Measurements from ENCODE around the gene UBAC1. TPM values are rescaled to one million over a fixed set of nuclear protein-coding genes. Genes with fewer than 3 reads are reported as not detected.

Gene UBAC1
- polyA plus RNA-seq, 1 of the 3 experiments (the other 2 are of a cell fraction), result 67.7 TPM

DNA sequence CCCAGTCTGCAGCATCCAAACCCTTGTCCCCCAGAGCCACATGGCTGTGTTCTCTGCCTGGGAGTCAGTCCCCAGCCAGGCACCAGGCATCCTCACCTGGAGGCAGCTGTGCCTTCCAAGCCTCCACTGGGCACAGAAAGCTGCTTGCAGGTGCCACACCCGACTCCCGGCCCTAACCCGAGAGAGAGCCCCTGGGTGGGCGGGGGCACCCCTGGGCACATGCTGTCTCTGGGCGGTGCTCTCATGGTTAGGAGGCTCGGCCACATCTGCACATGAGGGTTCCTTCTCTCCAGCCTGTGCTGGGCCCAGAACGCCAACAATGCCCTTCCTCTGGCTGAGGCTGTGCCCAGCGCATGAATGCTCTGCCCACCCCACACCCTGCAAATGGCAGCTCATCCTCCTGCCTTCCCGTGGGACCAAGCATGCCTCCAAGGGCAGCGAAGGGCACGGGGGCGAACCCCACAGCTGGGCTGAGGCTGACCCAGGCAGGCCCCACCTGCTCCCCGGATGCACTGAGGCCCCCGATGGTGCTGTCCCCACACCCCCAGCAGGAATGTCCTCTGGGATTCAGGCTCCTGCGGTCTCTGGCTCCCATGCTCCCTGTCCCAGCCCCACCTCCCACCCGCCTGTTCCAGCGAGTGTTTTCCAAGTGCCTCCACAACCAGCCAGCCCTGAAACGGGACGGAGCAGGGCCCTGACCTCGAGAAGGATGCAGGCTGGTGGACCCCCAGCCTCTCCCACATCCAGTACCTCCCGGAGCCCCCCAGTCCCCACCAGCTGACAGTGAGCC, 31.3 kb downstream of the UBAC1 start:
- no peaks in the 10 kb centered on the region for H3K9me2 ChIP-seq
- TF ChIP-seq POLR2AphosphoS5 (IDR thresholded peaks at IDR 0.05; ENCODE audit: low read depth, low read length) (no peak), SMC3 (IDR thresholded peaks at IDR 0.05; ENCODE audit: low read depth, low read length) (no peak)
- no peaks in the 10 kb centered on the region for H3K9me3 ChIP-seq
- no peaks in the 10 kb centered on the region for H3F3A ChIP-seq (replicated peaks; ENCODE audit: insufficient read depth)
- H3K27me3 ChIP-seq (ENCODE audit: insufficient read depth), result no peaks in the 10 kb centered on the region
- no peak overlapping the region for H3K27ac ChIP-seq (ENCODE audit: low read depth in 2 of 2, low read length in 1 of 2)
- no peak overlapping the region for H2AFZ ChIP-seq (ENCODE audit: low read depth)
- H3K36me3 ChIP-seq (replicated peaks in 1 of 2; ENCODE audit: control insufficient read depth in 1 of 2, insufficient read depth in 2 of 2, low read length in 1 of 2), result peaks cover 4 to 28% of the 10 kb centered on the region in 2 experiments
- CTCF ChIA-PET, result no interaction called here
- no peaks in the 10 kb centered on the region for H3K79me2 ChIP-seq (ENCODE audit: insufficient read depth)
- no peak overlapping the region for H3K9ac ChIP-seq
- no peaks in the 10 kb centered on the region for H3K4me1 ChIP-seq (ENCODE audit: control insufficient read depth in 1 of 2, insufficient read depth in 2 of 2, low read depth in 1 of 2, low read length in 1 of 2)
- WGBS (ENCODE audit: low lambda C conversion rate), result 92% methylated on average over 5 of the region's 21 CpGs
- no peak overlapping the region for H3K4me2 ChIP-seq
- no peak for DNase-seq
- H4K20me1 ChIP-seq (ENCODE audit: insufficient read depth), result no peaks in the 10 kb centered on the region
- POLR2A ChIA-PET, result no interaction called here
- H3K4me3 ChIP-seq (ENCODE audit: low read depth in 2 of 2, low read length in 1 of 2), result no peak overlapping the region

DNA sequence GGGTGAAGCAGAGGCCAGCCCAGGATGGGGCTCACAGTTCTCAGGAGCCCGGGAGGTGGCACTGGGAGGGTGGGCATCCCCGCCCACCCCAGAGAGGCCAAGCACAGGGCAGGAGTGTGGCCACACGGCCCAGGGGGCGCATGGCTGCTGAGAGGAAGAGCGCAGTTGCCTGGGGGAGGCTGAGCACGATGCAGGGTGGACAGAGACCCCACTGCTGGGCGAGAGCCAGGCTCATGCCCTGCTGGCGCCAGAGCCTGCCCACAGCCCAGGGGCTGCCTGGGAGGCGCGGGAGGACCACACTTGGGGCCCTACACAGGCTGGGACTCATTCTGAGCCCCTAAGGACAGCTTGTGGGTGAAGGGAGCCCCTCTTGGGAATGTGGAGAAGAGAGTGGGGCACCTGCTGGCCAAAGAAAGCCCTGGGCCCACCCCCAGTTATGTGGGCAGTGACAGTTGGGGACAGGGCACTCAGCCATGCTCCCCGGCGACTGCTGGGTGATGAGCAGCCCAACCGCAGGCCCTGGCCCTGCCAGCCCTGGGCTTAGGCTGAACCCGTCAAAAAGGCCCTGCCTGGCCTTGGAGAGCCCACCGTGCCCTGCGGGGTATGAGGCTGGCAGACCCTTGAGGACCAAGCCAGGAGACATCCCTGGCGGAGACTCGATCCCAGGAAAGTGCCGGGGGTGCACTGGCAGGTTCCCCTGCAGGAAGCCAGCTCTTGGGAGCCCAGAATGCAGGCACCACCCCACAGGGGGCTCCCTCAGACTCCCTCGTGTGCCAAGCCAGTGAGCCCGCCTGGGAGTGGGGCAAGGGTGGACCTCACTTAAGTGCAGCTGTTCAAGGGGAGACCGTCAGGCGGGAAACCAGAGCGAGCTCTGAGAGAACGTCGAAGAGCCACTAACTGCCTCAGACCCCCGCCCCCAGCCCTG, 32.2 kb downstream of the UBAC1 start:
- Histone ChIP-seq H3K36me3 (replicated peaks in 1 of 2; ENCODE audit: control insufficient read depth in 1 of 2, insufficient read depth in 2 of 2, low read length in 1 of 2) (peaks cover 4 to 28% of the 10 kb centered on the region in 2 experiments), H3K4me2 (no peak overlapping the region), H4K20me1 (ENCODE audit: insufficient read depth) (no peaks in the 10 kb centered on the region), H3K4me3 (ENCODE audit: low read depth in 2 of 2, low read length in 1 of 2) (no peak overlapping the region), H3K79me2 (ENCODE audit: insufficient read depth) (no peaks in the 10 kb centered on the region), H3K9ac (no peak overlapping the region), H3F3A (replicated peaks; ENCODE audit: insufficient read depth) (no peaks in the 10 kb centered on the region), H3K27me3 (ENCODE audit: insufficient read depth) (no peaks in the 10 kb centered on the region), H3K27ac (ENCODE audit: low read depth in 2 of 2, low read length in 1 of 2) (no peak overlapping the region), H3K9me2 (no peaks in the 10 kb centered on the region), H2AFZ (ENCODE audit: low read depth) (no peak overlapping the region), H3K4me1 (ENCODE audit: control insufficient read depth in 1 of 2, insufficient read depth in 2 of 2, low read depth in 1 of 2, low read length in 1 of 2) (no peaks in the 10 kb centered on the region), H3K9me3 (no peaks in the 10 kb centered on the region)
- no peak for DNase-seq
- POLR2A ChIA-PET, result no interaction called here
- 90% methylated on average over 14 of the region's 27 CpGs for WGBS (ENCODE audit: low lambda C conversion rate)
- CTCF ChIA-PET, result no interaction called here
- TF ChIP-seq TCF12 (IDR thresholded peaks at IDR 0.05) (no peak), GATA2 (CRISPR knock-in tag; IDR thresholded peaks at IDR 0.05) (no peak), SIN3A (IDR thresholded peaks at IDR 0.05; ENCODE audit: borderline replicate concordance, low read depth, low read length) (no peak)

DNA sequence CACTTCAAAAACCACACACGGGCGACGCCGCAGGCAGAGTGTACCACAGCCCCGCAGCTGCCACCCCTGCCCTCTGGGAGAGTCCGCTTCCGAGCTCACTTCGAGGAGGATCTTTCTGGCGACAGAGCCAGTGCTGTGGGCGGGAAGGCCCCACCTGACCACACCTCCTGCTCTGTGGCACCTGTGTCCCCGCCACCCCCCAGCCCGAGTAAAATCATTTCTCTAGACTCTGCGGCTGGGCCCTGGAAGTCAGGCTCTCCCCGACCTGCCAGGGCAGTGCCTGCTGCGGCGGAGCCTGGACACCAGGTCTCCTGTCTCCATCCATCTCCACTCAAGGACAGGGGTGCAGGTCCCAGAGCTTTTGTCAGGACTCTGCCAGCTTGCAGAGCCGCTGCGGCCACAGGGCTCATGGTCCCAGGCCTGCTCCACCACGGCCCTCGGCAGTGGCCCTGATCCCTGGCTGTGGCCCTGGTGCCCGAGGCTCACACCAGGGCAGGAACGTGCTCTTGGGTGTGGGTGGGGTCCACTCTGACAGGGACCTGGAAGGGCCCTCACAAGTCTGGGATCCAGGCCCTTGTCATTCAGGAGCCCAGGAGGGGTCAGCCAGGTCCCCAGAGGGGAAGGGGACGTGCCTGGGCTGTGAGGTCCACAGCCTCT, 33.0 kb downstream of the UBAC1 start:
- Histone ChIP-seq H4K20me1 (ENCODE audit: insufficient read depth) (no peaks in the 10 kb centered on the region), H2AFZ (ENCODE audit: low read depth) (no peak overlapping the region), H3K9ac (no peak overlapping the region), H3K4me3 (ENCODE audit: low read depth in 2 of 2, low read length in 1 of 2) (no peak overlapping the region), H3F3A (replicated peaks; ENCODE audit: insufficient read depth) (no peaks in the 10 kb centered on the region), H3K9me3 (no peaks in the 10 kb centered on the region), H3K4me1 (ENCODE audit: control insufficient read depth in 1 of 2, insufficient read depth in 2 of 2, low read depth in 1 of 2, low read length in 1 of 2) (no peaks in the 10 kb centered on the region), H3K9me2 (no peaks in the 10 kb centered on the region), H3K79me2 (ENCODE audit: insufficient read depth) (no peaks in the 10 kb centered on the region), H3K27me3 (ENCODE audit: insufficient read depth) (no peaks in the 10 kb centered on the region), H3K27ac (ENCODE audit: low read depth in 2 of 2, low read length in 1 of 2) (no peak overlapping the region), H3K36me3 (replicated peaks in 1 of 2; ENCODE audit: control insufficient read depth in 1 of 2, insufficient read depth in 2 of 2, low read length in 1 of 2) (peaks cover 4 to 21% of the 10 kb centered on the region in 2 experiments), H3K4me2 (no peak overlapping the region)
- DNase-seq, result no peak
- WGBS (ENCODE audit: low lambda C conversion rate), result 98% methylated on average over 15 of the region's 23 CpGs
- CTCF ChIA-PET, result no interaction called here
- POLR2A ChIA-PET, result no interaction called here
- no peak for TF ChIP-seq MEF2A (IDR thresholded peaks at IDR 0.05; ENCODE audit: borderline replicate concordance, low read depth)
- TF ChIP-seq NRF1 (IDR thresholded peaks at IDR 0.05; ENCODE audit: low read depth, low read length), result no peak
- TF ChIP-seq, protein P1, sequence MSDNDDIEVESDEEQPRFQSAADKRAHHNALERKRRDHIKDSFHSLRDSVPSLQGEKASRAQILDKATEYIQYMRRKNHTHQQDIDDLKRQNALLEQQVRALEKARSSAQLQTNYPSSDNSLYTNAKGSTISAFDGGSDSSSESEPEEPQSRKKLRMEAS (IDR thresholded peaks at IDR 0.05; ENCODE audit: low read depth), result no peak
- TF ChIP-seq TAF1 (IDR thresholded peaks at IDR 0.05; ENCODE audit: borderline replicate concordance, low read depth, low read length), result no peak
- TF ChIP-seq, protein P2, sequence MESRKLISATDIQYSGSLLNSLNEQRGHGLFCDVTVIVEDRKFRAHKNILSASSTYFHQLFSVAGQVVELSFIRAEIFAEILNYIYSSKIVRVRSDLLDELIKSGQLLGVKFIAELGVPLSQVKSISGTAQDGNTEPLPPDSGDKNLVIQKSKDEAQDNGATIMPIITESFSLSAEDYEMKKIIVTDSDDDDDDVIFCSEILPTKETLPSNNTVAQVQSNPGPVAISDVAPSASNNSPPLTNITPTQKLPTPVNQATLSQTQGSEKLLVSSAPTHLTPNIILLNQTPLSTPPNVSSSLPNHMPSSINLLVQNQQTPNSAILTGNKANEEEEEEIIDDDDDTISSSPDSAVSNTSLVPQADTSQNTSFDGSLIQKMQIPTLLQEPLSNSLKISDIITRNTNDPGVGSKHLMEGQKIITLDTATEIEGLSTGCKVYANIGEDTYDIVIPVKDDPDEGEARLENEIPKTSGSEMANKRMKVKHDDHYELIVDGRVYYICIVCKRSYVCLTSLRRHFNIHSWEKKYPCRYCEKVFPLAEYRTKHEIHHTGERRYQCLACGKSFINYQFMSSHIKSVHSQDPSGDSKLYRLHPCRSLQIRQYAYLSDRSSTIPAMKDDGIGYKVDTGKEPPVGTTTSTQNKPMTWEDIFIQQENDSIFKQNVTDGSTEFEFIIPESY (IDR thresholded peaks at IDR 0.05; ENCODE audit: borderline replicate concordance, low read depth), result no peak
- TF ChIP-seq, protein P3, sequence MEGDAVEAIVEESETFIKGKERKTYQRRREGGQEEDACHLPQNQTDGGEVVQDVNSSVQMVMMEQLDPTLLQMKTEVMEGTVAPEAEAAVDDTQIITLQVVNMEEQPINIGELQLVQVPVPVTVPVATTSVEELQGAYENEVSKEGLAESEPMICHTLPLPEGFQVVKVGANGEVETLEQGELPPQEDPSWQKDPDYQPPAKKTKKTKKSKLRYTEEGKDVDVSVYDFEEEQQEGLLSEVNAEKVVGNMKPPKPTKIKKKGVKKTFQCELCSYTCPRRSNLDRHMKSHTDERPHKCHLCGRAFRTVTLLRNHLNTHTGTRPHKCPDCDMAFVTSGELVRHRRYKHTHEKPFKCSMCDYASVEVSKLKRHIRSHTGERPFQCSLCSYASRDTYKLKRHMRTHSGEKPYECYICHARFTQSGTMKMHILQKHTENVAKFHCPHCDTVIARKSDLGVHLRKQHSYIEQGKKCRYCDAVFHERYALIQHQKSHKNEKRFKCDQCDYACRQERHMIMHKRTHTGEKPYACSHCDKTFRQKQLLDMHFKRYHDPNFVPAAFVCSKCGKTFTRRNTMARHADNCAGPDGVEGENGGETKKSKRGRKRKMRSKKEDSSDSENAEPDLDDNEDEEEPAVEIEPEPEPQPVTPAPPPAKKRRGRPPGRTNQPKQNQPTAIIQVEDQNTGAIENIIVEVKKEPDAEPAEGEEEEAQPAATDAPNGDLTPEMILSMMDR (IDR thresholded peaks at IDR 0.05), result no peak
- TF ChIP-seq RXRA (IDR thresholded peaks at IDR 0.05; ENCODE audit: borderline replicate concordance, low read depth), result no peak

All from SK-N-SH (cell line).